ENCODE results near the gene ANO3. TPM values are rescaled to one million over a fixed set of nuclear protein-coding genes. Genes with fewer than 3 reads are reported as not detected.

The ANO3 gene
- total and polyA plus RNA-seq, 2 of the 8 experiments (the other 6 are each of a cell fraction or from before 2014, with no cell fraction given): not detected

- TF ChIP-seq E2F6 (IDR thresholded peaks at IDR 0.05) (no peak), GABPA (IDR thresholded peaks at IDR 0.05; ENCODE audit: borderline replicate concordance, insufficient read depth, low read length) (no peak)
Measured at GRCh38 chr11:26537341-26537740, 205.4 kb downstream of the ANO3 start (continued).
